Adrenal gland (tissue), 5 donors: ENCODE measurements around the gene SRCIN1.

Experiments
- CTCF ChIP-seq, 6 experiments: fragments of 450-650 bp in 4 of 6; fragments of 200-600 bp in 2 of 6; sonication (generic) in 1 of 6; IDR thresholded peaks; 1 replicate in 5 of 6; 2 replicates in 1 of 6; pipeline versions ENCODE4 v1.5.1 to v1.8.0; 2016 to 2021; ENCODE audit warnings: antibody characterized with exemption in 6 of 6, mild to moderate bottlenecking in 2 of 6, moderate library complexity in 1 of 6
- POLR2A ChIP-seq, 2 donors: fragments of 450-650 bp; IDR thresholded peaks; one replicate each; pipeline ENCODE4 v1.6.1; 2017; ENCODE audit warnings: antibody characterized with exemption in 2 of 2, mild to moderate bottlenecking in 2 of 2, moderate library complexity in 1 of 2
- donor health status: DM: no; HTN: no; CAD: no.

- no peak for TF ChIP-seq POLR2A (IDR thresholded peaks at IDR 0.05)
- no peak for TF ChIP-seq CTCF (IDR thresholded peaks at IDR 0.05)
Observed at GRCh38 chr17:38560503-38561318, 45.0 kb downstream of the SRCIN1 start.
